DMS79 treated with DMSO at 0.1 percent for 48 hours (cell line): ENCODE measurements around the gene ICAM5.
A peak's percentile ranks its signal among the peaks of the same experiment; 100 is the strongest.

Experiments used
- DNase-seq: peaks from one replicate; lab custom pipeline; 2025; lab: John Stamatoyannopoulos, UW

Gene ICAM5

DNA sequence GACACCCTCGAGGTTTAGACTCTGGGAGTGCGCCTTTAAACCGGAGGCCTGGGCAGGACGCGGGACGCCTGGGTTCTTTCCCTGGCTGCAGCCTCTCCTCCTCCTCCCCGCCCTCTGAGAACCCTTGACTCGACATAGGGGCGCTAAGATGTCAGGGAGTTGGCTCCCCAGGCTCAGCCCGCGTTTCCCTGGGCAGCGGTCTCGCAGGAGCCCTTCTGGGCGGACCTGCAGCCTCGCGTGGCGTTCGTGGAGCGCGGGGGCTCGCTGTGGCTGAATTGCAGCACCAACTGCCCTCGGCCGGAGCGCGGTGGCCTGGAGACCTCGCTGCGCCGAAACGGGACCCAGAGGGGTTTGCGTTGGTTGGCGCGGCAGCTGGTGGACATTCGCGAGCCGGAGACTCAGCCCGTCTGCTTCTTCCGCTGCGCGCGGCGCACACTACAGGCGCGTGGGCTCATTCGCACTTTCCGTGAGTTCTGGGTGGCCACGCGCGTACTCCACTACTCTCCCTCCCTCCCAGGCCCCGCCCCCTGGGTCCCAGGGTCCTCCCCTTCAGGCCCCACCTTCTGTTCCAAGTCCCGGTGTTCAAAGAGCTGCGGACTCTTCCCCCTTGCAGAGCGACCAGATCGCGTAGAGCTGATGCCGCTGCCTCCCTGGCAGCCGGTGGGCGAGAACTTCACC lies 1.3 kb downstream of the ICAM5 start:
- peak; percentile 32 for DNase-seq

DNA sequence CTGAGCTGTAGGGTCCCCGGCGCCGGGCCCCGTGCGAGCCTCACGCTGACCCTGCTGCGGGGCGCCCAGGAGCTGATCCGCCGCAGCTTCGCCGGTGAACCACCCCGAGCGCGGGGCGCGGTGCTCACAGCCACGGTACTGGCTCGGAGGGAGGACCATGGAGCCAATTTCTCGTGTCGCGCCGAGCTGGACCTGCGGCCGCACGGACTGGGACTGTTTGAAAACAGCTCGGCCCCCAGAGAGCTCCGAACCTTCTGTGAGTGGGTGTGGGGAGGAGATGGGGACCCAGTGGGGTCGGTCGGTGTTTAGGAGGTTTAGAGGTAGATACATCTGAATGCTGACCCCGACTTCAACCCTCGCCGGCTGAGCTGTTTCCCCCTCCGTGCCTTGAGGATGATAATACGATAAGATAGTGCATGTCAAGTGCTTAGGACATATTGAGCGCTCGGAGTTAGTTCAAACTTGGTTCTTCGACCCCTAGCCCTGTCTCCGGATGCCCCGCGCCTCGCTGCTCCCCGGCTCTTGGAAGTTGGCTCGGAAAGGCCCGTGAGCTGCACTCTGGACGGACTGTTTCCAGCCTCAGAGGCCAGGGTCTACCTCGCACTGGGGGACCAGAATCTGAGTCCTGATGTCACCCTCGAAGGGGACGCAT lies 1.9 kb downstream of the ICAM5 start:
- DNase-seq, result no peak

- no peak for DNase-seq
Observed at GRCh38 chr19:10292206-10292788, 2.5 kb downstream of the ICAM5 start.

DNA sequence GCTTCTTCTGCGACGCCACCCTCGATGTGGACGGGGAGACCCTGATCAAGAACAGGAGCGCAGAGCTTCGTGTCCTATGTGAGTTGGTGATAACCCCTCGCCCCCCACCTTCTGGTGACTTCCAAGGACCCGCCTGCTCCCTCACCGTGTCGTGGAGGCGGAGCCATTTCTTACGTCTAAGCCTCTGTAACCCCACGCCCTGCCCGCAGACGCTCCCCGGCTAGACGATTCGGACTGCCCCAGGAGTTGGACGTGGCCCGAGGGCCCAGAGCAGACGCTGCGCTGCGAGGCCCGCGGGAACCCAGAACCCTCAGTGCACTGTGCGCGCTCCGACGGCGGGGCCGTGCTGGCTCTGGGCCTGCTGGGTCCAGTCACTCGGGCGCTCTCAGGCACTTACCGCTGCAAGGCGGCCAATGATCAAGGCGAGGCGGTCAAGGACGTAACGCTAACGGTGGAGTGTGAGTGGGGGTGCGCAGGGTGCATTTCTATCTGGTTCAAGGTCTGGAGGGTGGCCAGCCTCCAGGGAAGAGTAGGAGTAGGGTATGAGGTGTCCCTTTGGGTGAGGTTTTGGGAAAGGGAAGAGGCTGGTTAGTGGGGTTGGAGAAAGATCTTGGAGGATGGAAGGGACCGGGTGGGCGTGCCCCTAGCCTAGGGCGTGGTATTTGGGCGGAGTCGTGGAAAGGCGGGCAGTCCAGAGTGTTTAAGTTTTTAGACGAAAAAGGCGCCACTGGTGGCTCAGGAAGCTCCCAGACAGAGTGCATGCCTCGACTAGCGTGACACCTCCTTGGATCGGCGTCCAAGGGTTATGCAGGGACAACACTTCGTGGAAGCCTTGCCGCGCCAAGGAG lies 3.3 kb downstream of the ICAM5 start:
- no peak for DNase-seq

- DNase-seq, result no peak
Observed at GRCh38 chr19:10293637-10294367, 4.0 kb downstream of the ICAM5 start.

DNA sequence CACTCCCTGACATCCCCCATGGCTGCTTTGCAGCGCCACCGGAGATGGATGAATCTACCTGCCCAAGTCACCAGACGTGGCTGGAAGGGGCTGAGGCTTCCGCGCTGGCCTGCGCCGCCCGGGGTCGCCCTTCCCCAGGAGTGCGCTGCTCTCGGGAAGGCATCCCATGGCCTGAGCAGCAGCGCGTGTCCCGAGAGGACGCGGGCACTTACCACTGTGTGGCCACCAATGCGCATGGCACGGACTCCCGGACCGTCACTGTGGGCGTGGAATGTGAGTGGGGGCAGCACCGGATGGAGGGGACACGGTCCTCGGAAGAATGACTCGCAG lies 4.6 kb downstream of the ICAM5 start:
- DNase-seq, result no peak

DNA sequence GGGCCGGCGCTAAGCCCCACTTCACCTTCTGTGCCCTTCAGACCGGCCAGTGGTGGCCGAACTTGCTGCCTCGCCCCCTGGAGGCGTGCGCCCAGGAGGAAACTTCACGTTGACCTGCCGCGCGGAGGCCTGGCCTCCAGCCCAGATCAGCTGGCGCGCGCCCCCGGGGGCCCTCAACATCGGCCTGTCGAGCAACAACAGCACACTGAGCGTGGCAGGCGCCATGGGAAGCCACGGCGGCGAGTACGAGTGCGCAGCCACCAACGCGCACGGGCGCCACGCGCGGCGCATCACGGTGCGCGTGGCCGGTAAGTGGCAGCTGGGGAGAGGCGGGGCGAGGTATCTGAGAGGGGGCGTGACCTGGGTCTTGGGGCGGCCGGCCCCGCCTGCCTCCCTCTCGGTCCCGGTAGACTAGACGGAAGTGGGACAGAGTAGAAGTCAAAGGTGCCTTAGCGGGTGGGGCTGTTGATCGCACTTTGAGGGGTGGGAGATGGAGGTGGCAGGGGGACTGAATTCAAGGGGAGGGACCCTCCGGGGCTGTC lies 5.6 kb downstream of the ICAM5 start:
- no peak for DNase-seq

- no peak for DNase-seq
Observed at GRCh38 chr19:10295847-10296591, 6.3 kb downstream of the ICAM5 start.

DNA sequence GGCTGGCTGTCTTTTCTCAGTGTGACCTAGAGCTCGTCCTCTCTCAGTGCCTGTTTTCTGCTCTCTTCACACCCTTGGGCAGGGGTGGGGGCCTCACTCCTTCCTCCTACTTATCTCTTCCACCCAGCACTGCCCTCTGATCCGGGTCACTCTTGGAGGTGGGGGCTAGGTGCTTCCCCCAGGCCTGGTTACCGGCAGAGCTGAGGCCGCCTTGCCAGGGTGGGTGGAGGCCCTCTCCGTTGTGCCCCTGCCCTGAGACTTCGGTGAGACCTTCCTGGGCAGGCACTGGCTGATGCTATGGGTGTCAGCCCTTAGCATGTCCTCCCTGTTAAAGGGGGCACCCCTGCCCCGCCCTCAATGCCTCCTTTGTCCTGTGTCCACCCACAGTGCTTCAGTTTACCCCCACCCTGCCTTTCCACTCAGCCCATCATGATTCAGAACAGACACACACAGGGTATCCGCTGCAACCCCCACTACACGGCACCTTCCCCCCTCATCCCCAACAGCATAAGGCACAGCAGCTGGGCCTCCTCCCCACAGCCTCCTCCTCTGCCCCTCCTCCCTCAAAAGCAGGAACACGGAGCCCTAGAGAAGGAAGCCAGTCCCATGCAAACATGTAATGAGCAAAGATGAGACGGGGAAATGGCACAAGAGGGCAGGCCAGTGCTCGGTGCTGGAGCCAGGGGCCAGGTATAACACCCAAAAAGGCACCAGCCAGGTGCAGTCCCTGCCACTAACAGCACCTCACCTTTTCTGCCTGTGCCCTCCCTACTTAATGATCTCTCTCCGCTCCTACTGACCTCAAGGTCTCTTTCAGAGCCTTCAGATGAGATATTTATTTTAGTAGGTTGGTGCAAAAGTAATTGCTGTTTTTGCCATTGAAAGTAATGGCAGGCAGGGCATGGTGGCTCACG lies 10.1 kb downstream of the ICAM5 start:
- no peak for DNase-seq

DNA sequence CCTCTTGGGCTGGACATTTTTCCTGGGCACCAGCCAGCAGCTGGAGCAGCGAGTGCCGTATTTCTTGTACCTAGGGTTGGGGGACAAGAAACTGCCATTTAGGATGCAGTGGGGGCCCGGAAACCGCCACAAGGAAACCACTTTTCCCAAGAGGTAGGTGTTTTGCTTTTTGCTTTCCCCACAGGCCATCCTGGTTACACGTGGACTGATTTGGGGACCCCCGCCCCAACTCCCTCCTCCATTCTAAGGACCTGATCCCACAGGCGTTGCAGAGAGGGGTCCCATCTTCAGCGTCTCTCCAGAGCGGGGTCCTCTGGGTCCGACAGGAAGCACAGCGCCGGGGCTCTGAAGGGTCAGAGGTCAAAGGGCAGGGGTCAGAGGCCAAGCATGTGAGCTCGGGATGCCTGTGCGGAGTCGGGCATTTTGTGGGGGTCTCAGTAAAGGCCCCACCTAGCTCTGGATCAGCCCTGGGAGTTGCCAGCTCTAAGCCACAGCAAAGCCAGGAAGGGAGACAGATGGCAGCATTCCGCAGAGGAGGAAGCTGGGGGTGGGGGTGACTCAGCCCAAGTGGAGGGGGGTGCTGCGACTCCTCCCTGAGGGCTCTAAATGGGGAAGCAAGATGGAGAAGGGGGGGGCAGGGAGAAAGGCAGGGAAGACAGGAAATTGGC lies 15.5 kb downstream of the ICAM5 start:
- no peak for DNase-seq

- no peak for DNase-seq
Observed at GRCh38 chr19:10306327-10306726, 16.6 kb downstream of the ICAM5 start.

GRCh38 chr19:10309423-10309822 lies 19.7 kb downstream of the ICAM5 start, which contains the start of gene ZGLP1:
Gene ZGLP1 (minus strand): TSS chr19:10309815.
- DNase-seq, result no peak

- peak; percentile 91 for DNase-seq
Observed at GRCh38 chr19:10315335-10316214, 25.8 kb downstream of the ICAM5 start, which contains the start of gene FDX2. Gene FDX2 (minus strand): TSS chr19:10316015. CDS start chr19:10315996, 19 bp downstream.

DNA sequence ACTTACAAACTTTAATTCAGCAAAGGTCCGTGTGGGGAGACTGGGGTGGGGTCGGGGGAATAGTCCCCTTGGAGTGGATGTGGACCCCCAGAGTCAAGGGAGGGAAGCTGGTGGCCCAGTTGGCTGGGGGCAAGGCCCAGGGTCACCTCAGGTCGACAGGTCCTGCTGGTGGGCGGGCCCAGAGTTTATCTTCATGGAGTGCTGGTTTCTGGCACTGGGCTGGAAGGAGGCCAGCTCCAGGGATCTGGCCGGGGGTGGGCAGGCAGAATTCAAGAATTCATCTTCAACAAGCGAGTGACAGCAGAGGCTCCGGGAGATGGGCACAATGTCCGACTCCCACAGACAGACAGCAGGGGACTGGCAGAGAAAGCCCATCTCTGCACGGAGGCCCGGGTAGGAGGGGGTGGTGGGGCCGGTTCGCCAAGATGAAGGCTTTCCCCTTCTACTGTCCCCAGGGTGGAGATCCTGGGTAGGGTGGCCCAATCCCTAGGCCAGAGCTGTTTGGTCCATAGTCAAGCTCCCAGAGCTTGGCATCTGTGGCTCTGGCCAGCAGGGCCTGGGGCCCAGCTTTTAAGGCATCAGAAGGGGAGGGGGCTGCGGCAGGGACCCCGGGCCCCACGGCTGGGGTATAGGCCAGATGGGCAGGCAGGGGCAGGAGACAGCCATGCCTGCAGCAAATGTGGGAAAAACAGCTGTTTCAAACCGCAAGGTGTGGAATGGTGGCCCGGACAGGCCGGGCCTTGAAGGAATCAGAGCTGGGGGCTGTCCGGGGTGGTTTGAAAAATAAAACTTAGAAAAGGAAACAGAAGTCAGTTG lies 26.7 kb downstream of the ICAM5 start:
- DNase-seq, result no peak

DNA sequence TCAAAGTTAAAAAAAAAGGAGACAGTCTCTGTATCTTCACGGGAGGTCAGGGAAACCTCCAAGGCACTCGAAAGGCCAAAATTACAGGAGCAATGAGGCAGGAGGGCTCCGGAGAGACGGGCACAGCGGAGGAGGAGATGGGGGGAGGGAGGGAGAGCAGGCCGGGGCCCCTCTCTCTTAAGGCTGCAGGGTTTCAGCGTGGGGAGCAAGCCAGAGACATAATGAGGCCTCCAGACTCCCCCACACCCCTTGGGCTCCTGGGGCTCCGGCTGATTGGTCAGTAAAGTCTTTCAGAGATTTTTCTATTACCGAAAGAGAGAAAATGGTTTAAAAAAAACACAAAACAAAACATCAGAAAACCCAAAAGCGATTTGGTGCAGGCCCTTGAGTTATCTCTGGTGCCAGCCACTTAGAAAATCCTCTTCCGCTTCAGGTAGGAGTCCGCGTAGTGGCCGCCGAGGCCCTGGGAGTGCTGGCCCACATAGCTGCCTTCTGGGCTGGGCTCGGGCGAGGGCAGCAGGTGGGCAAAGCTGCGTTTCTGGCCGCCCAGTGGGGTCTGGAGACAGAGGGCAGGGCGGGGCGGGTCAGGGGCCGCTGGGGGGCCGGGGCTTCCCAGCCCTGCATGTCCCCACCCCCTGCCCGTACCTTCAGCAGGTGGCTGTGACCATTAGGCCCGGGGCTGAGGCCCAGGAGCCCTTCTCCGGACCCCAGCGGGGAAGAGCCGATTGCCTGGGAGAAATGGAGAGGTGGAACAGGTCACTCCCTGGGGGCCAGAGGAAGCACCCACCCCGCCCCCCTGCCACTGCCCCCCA lies 27.5 kb downstream of the ICAM5 start:
- no peak for DNase-seq

GRCh38 chr19:10317857-10318462 lies 28.2 kb downstream of the ICAM5 start:
- DNase-seq, result no peak
